K562 (cell line): ENCODE measurements around the gene ZBTB38. TPM values are rescaled to one million over a fixed set of nuclear protein-coding genes. Genes with fewer than 3 reads are reported as not detected.

Experiments used
- ESRRA ChIP-seq: fragments of 450-650 bp; IDR thresholded peaks from 2 replicates; pipeline ENCODE4 v1.6.1; 2014; ENCODE audit warnings: low read depth, mild to moderate bottlenecking, moderate library complexity, borderline replicate concordance
- HSF4 ChIP-seq: fragments of 250-450 bp; sonication (Bioruptor Pico); IDR thresholded peaks from 2 replicates; pipeline ENCODE4 v2.1.2; 2022; ENCODE audit warnings: mild to moderate bottlenecking, moderate library complexity, borderline replicate concordance
- ILF3 ChIP-seq: fragments of 450-650 bp; IDR thresholded peaks from 2 replicates; pipeline ENCODE4 v1.6.1; 2018; ENCODE audit warnings: antibody characterized with exemption, mild to moderate bottlenecking, moderate library complexity, borderline replicate concordance
- MBD1 ChIP-seq: fragments of 250-450 bp; sonication (Bioruptor Pico); IDR thresholded peaks from 2 replicates; pipeline ENCODE4 v1.8.0; 2022; ENCODE audit warnings: inconsistent platforms
- MYNN ChIP-seq, 2 experiments: sonication (generic); formaldehyde crosslinking in 1 of 2; IDR thresholded peaks; 2 replicates each; pipeline versions ENCODE4 v1.5.0 to v1.6.1; 2016 to 2020; ENCODE audit warnings: antibody characterized with exemption in 1 of 2, missing genetic modification reagents in 1 of 2
- SFPQ ChIP-seq: fragments of 200-400 bp; formaldehyde crosslinking; IDR thresholded peaks from 2 replicates; pipeline ENCODE4 v1.6.1; 2017; ENCODE audit warnings: mild to moderate bottlenecking, low read depth, low read length, moderate library complexity
- SRF ChIP-seq, 2 experiments: fragments of 250-450, 450-650 bp in 1 of 2; sonication (Bioruptor Pico) in 1 of 2; sonication (generic) in 1 of 2; formaldehyde crosslinking; IDR thresholded peaks; 2 replicates each; pipeline versions ENCODE4 v1.5.0 to v1.5.1; 2020 to 2022; ENCODE audit warnings: mild to moderate bottlenecking in 1 of 2, missing genetic modification reagents in 1 of 2
- UBTF ChIP-seq, 2 experiments: IDR thresholded peaks; 2 replicates each; pipeline ENCODE4 v1.6.1; 2012; ENCODE audit warnings: improper control_type of control experiment in 2 of 2, low read depth in 2 of 2, low read length in 2 of 2, borderline replicate concordance in 1 of 2
- ZBTB34 ChIP-seq: fragments of 250-450 bp; sonication (Bioruptor Pico); IDR thresholded peaks from 2 replicates; pipeline ENCODE4 v1.8.0; 2021; ENCODE audit warnings: mild to moderate bottlenecking, moderate library complexity
- polyA plus RNA-seq, 8 experiments: library from polyadenylated mRNA; depleted of rRNA in 4 of 8; stranded (reverse) in 5 of 8; unstranded in 3 of 8; fragments of >200 nt; fragmentation: Nextera tagmentation in 2 of 8; fragmentation: Illumina TruSeq in 1 of 8; extraction: Ambion mirVana in 2 of 8; extraction: Trizol in 1 of 8; gene quantifications; 2 replicates each; pipeline versions ENCODE4 v1.2.1 to v1.2.3, GENCODE V29; 2011 to 2014; ENCODE audit warnings: inconsistent platforms in 1 of 8, missing spikeins in 1 of 8
- total RNA-seq, 7 experiments: library from RNA; depleted of rRNA in 6 of 7; stranded (reverse); fragments of >200 nt in 6 of 7; fragmentation: Illumina TruSeq in 2 of 7; extraction: Trizol in 2 of 7; gene quantifications; 2 replicates each; pipeline versions ENCODE4 v1.2.1 to v1.2.3, GENCODE V29; 2011 to 2021; ENCODE audit warnings: low replicate concordance in 1 of 7

ZBTB38 gene
- total and polyA plus RNA-seq, 9 of the 15 experiments (the other 6 are each of a cell fraction or from before 2014, with no cell fraction given) = 12.1 to 39.4 (median 22.9) TPM

GRCh38 chr3:141331377-141332318, 36.7 kb upstream of the ZBTB38 start (continued):
- TF ChIP-seq SFPQ (no peak), MYNN (IDR thresholded peaks at IDR 0.05) (no peak), MYNN (CRISPR knock-in tag; IDR thresholded peaks at IDR 0.05) (no peak), SRF (CRISPR knock-in tag; IDR thresholded peaks at IDR 0.05) (0 out of 4 replicates have a peak, but pooled peaks of 1 of the 2 experiments have one; percentile 34), UBTF (IDR thresholded peaks at IDR 0.05; ENCODE audit: borderline replicate concordance in 1 of 2, low read depth in 2 of 2, low read length in 2 of 2) (peak in 1 of 2 experiments; percentile 83; a peak in 1 of 4 replicates), ESRRA (peak; percentile 48; the same call in 1 of the 2 replicates), ILF3 (no peak), ZBTB34 (CRISPR knock-in tag) (no peak), MBD1 (CRISPR knock-in tag) (no peak), HSF4 (CRISPR knock-in tag) (no peak)
